ENCODE data around the gene NSF.
"Not testable (repeated sequence)": the region's sequence is repeated elsewhere in the genome, so short reads cannot be mapped to it uniquely, and the experiment has no call there.

- TF ChIP-seq CTCF, POLR2A, EP300, POLR2AphosphoS5 (IDR thresholded peaks at IDR 0.05): not testable (repeated sequence)
Measured at GRCh38 chr17:46580082-46580481, 10.4 kb upstream of the NSF start.

Data from gastroesophageal sphincter (tissue), 3 donors.